IgD-negative memory B cell (primary cell): ENCODE results near the gene PLD1. TPM values are rescaled to one million over a fixed set of nuclear protein-coding genes. Genes with fewer than 3 reads are reported as not detected.

Source experiments
- H3K27ac Mint-ChIP-seq, 3 donors: one replicate each; pipeline ENCODE4 v1.8.0; 2020 to 2022; ENCODE audit warnings: mild to moderate bottlenecking in 3 of 3, mixed read lengths in 3 of 3, moderate library complexity in 1 of 3
- H3K27me3 Mint-ChIP-seq: one replicate; pipeline ENCODE4 v1.8.0; 2021; ENCODE audit warnings: mixed read lengths
- H3K36me3 Mint-ChIP-seq: one replicate; pipeline ENCODE4 v1.8.0; 2020; ENCODE audit warnings: mild to moderate bottlenecking, mixed read lengths
- H3K4me1 Mint-ChIP-seq, 3 donors: one replicate each; pipeline ENCODE4 v1.8.0; 2020 to 2022; ENCODE audit warnings: mixed read lengths in 3 of 3, mild to moderate bottlenecking in 1 of 3
- H3K4me3 Mint-ChIP-seq, 4 donors: one replicate each; pipeline ENCODE4 v1.8.0; 2020 to 2022; ENCODE audit warnings: mild to moderate bottlenecking in 4 of 4, mixed read lengths in 4 of 4, moderate library complexity in 3 of 4
- H3K9me3 Mint-ChIP-seq, 3 donors: one replicate each; pipeline ENCODE4 v1.8.0; 2020 to 2021; ENCODE audit warnings: mixed read lengths in 3 of 3, mild to moderate bottlenecking in 1 of 3
- polyA plus RNA-seq: library from polyadenylated mRNA; unstranded; fragments of 300-500 nt; fragmentation: Illumina TruSeq; gene quantifications from one replicate; pipeline ENCODE4 v1.2.3, GENCODE V29; 2021

Gene PLD1
- polyA plus RNA-seq, 1 donor from 2014 or later: not detected

GRCh38 chr3:171813278-171813896 lies 3.1 kb upstream of the PLD1 start:
- H3K27ac Mint-ChIP-seq: no peak overlapping the region
- H3K9me3 Mint-ChIP-seq: no peaks in the 10 kb centered on the region
- H3K27me3 Mint-ChIP-seq: peaks cover 25% of the 10 kb centered on the region
- H3K4me1 Mint-ChIP-seq: peaks cover 0 to 7% (median 7%) of the 10 kb centered on the region in 3 donors
- H3K36me3 Mint-ChIP-seq: no peaks in the 10 kb centered on the region
- H3K4me3 Mint-ChIP-seq: no peak overlapping the region

GRCh38 chr3:171812811-171813210 lies 2.5 kb upstream of the PLD1 start:
- peaks cover 0 to under 1% (median 0%) of the 10 kb centered on the region in 3 donors for H3K9me3 Mint-ChIP-seq
- H3K36me3 Mint-ChIP-seq: no peaks in the 10 kb centered on the region
- H3K4me3 Mint-ChIP-seq: no peak overlapping the region
- H3K27me3 Mint-ChIP-seq: peaks cover 26% of the 10 kb centered on the region
- H3K27ac Mint-ChIP-seq: no peak overlapping the region
- H3K4me1 Mint-ChIP-seq: peaks cover 0 to 7% (median 7%) of the 10 kb centered on the region in 3 donors

DNA sequence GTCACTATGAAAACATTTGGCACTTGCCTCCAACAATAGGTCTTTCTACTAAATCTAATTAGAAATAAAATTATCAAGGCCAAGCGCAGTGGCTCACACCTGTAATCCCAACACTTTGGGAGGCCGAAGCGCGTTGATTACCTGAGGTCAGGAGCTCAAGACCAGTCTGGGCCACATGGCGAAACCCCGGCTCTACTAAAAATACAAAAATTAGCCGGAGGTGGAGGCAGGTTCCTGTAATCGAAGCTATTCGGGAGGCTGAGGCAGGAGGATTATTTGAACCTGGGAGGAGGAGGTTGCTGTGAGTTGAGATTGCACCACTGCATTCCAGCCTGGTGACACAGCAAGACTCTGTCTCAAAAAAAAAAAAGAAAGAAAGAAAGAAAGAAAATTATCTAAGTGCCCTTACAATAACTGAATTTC lies 1.6 kb upstream of the PLD1 start:
- Mint-ChIP-seq H3K4me1 (peaks cover 0 to 7% (median 7%) of the 10 kb centered on the region in 3 donors), H3K9me3 (peaks cover 0 to 2% (median 0%) of the 10 kb centered on the region in 3 donors), H3K36me3 (no peaks in the 10 kb centered on the region), H3K27ac (no peak overlapping the region), H3K4me3 (no peak overlapping the region), H3K27me3 (peaks cover 27% of the 10 kb centered on the region)

- Mint-ChIP-seq H3K9me3 (peaks cover 0 to 2% (median 0%) of the 10 kb centered on the region in 3 donors), H3K36me3 (no peaks in the 10 kb centered on the region), H3K27ac (no peak overlapping the region), H3K27me3 (peaks cover 27% of the 10 kb centered on the region), H3K4me1 (peaks cover 0 to 7% (median 7%) of the 10 kb centered on the region in 3 donors), H3K4me3 (no peak overlapping the region)
Observed at GRCh38 chr3:171811295-171811912, 1.1 kb upstream of the PLD1 start.

DNA sequence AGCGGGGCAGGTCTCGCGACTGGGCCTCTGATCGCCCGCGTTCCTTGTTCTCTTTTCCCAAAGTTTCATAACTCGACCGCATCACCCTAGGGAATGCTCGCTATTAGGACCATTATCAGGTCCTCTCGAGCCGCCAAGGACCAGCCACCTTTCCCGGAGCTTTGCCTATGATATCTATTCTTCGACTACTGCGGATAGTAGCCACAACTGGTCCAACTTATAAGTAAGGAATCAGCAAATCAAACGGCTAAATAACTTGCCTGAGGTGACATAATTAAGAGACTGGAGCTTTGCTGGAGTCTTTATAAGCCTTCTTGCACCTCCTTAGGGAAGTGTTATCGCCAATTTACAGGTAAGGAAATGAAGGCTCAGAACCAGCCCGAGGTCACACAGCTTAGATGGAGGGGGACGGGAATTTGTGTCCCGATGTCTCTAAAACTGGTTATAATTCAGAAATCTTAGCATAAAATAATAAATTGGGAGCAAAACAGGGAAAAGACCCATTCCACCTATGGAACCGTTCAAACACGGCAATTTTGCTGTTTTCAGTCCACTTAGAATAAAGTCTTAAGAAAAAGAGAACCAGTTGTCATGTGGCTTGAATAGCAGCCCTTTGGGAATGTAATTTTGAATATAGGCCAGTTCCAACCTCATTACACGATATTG lies 479 bp upstream of the PLD1 start:
- H3K27ac Mint-ChIP-seq: no peak overlapping the region
- peak overlapping the region in 3 of 4 donors; percentile 12 to 84 (median 55) for H3K4me3 Mint-ChIP-seq
- peaks cover 0 to 7% (median 7%) of the 10 kb centered on the region in 3 donors for H3K4me1 Mint-ChIP-seq
- H3K36me3 Mint-ChIP-seq: no peaks in the 10 kb centered on the region
- H3K27me3 Mint-ChIP-seq: peaks cover 27% of the 10 kb centered on the region
- peaks cover 0 to 2% (median 0%) of the 10 kb centered on the region in 3 donors for H3K9me3 Mint-ChIP-seq

- Mint-ChIP-seq H3K4me3 (peak overlapping the region; percentile 16 to 81 (median 75)), H3K4me1 (peaks cover 0 to 7% (median 7%) of the 10 kb centered on the region in 3 donors), H3K27me3 (peaks cover 27% of the 10 kb centered on the region), H3K36me3 (no peaks in the 10 kb centered on the region), H3K27ac (no peak overlapping the region), H3K9me3 (peaks cover 0 to 2% (median 0%) of the 10 kb centered on the region in 3 donors)
Observed at GRCh38 chr3:171809611-171809860, 747 bp downstream of the PLD1 start.

- peaks cover 23% of the 10 kb centered on the region for H3K27me3 Mint-ChIP-seq
- no peaks in the 10 kb centered on the region for H3K36me3 Mint-ChIP-seq
- H3K27ac Mint-ChIP-seq: no peak overlapping the region
- H3K4me1 Mint-ChIP-seq: peaks cover 0 to 7% (median 7%) of the 10 kb centered on the region in 3 donors
- no peak overlapping the region for H3K4me3 Mint-ChIP-seq
- peaks cover 0 to 2% (median 0%) of the 10 kb centered on the region in 3 donors for H3K9me3 Mint-ChIP-seq
Observed at GRCh38 chr3:171807806-171808205, 2.5 kb downstream of the PLD1 start.

GRCh38 chr3:171807129-171807675 lies 3.1 kb downstream of the PLD1 start:
- Mint-ChIP-seq H3K4me1 (peaks cover 0 to 7% (median 7%) of the 10 kb centered on the region in 3 donors), H3K9me3 (peaks cover 0 to 2% (median 0%) of the 10 kb centered on the region in 3 donors), H3K27me3 (peaks cover 23% of the 10 kb centered on the region), H3K27ac (no peak overlapping the region), H3K36me3 (no peaks in the 10 kb centered on the region), H3K4me3 (no peak overlapping the region)

DNA sequence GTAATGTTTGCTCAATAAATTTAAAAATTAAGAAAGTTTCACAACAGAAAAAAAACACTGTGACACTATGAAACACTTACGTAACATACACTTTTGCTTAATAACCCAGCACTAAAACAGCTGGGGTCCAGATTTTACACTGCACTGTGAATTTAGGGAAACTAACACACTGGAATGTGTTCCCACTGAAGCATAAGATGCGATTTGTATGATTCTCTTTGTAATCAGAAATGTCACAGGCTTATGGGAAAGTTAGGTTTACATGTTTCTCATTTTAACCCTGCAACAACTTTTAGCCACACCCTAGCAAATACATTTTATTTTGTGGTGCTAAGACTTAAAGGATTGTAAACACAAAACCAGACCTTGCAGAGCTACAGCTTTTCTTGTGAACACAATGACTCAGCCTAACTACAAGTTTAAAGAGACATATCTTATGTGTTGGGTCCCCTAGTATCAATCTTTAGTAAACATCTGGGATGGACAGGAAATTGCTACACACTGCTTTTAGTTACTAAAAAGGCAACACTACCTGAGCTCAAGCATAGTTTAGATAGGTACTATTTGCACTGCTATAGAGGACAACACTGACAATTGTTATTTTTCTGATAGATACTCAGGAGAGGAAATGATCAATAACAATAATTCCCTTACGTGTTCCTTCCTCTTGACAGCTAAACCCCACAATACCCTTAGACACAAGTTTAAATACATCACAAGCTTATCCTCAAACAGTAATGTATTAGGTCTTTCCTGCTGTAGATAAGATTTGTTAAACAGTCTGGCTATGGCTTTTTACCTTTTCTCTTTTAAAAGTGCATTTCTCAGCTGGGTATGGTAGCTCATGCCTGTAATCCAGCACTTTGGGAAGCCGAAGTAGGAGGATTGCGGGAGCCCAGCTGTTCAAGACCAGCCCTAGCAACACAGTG lies 3.8 kb downstream of the PLD1 start:
- no peak overlapping the region for H3K27ac Mint-ChIP-seq

GRCh38 chr3:171805687-171806086 lies 4.6 kb downstream of the PLD1 start:
- Mint-ChIP-seq H3K9me3 (peaks cover 0 to 3% (median 2%) of the 10 kb centered on the region in 3 donors), H3K27me3 (peaks cover 18% of the 10 kb centered on the region), H3K4me3 (no peak overlapping the region), H3K27ac (no peak overlapping the region), H3K4me1 (peaks cover 0 to 7% (median 6%) of the 10 kb centered on the region in 3 donors), H3K36me3 (no peaks in the 10 kb centered on the region)

More for the DNA sequence above, 3.8 kb downstream of the PLD1 start:
- Mint-ChIP-seq H3K36me3 (no peaks in the 10 kb centered on the region), H3K4me1 (peaks cover 0 to 7% (median 7%) of the 10 kb centered on the region in 3 donors), H3K9me3 (peaks cover 0 to 3% (median 2%) of the 10 kb centered on the region in 3 donors), H3K27me3 (peaks cover 23% of the 10 kb centered on the region), H3K4me3 (no peak overlapping the region)

- H3K27me3 Mint-ChIP-seq: peaks cover 13% of the 10 kb centered on the region
- no peak overlapping the region for H3K27ac Mint-ChIP-seq
- H3K36me3 Mint-ChIP-seq: no peaks in the 10 kb centered on the region
- H3K9me3 Mint-ChIP-seq: peaks cover 0 to 3% (median 2%) of the 10 kb centered on the region in 3 donors
- H3K4me3 Mint-ChIP-seq: no peak overlapping the region
- peaks cover 0 to 7% (median 4%) of the 10 kb centered on the region in 3 donors for H3K4me1 Mint-ChIP-seq
Observed at GRCh38 chr3:171804618-171805389, 5.5 kb downstream of the PLD1 start.

- Mint-ChIP-seq H3K27ac (no peak overlapping the region), H3K9me3 (peaks cover 0 to 5% (median 3%) of the 10 kb centered on the region in 3 donors), H3K4me1 (no peaks in the 10 kb centered on the region), H3K36me3 (no peaks in the 10 kb centered on the region), H3K4me3 (no peak overlapping the region), H3K27me3 (peaks cover 3% of the 10 kb centered on the region)
Observed at GRCh38 chr3:171803044-171803443, 7.2 kb downstream of the PLD1 start.

DNA sequence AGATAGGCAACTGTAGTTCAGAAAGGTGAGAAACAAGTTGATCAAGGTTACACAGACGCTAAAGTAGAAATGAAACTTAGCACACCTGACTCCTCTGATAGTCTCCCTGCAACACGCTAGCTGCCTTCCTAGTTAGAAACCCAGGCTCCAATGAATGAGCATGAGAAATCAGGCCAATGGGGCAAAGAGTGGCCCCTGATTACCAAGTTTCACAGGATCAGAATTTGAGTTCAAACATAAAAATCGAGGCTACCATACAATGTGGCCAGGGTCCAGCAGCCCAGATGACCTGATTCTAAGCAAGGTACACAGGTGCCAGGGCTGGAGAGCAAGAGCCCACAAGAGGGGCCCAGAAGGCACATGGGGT lies 7.7 kb downstream of the PLD1 start:
- Mint-ChIP-seq H3K27ac (no peak overlapping the region), H3K4me1 (no peaks in the 10 kb centered on the region), H3K36me3 (no peaks in the 10 kb centered on the region), H3K9me3 (peaks cover 0 to 3% (median 2%) of the 10 kb centered on the region in 3 donors), H3K27me3 (peaks cover 2% of the 10 kb centered on the region), H3K4me3 (no peak overlapping the region)
